Lower leg skin (tissue), 3 donors: ENCODE measurements around the gene BCL2L13.

Experiments used
- CTCF ChIP-seq, 3 donors: fragments of 450-650 bp; IDR thresholded peaks; one replicate each; pipeline ENCODE4 v1.5.1; 2016; ENCODE audit warnings: antibody characterized with exemption in 3 of 3, mild to moderate bottlenecking in 3 of 3, moderate library complexity in 2 of 3
- POLR2A ChIP-seq, 2 donors: fragments of 450-650 bp; IDR thresholded peaks; one replicate each; pipeline ENCODE4 v1.6.1; 2016 to 2017; ENCODE audit warnings: antibody characterized with exemption in 2 of 2, mild to moderate bottlenecking in 1 of 2, moderate library complexity in 1 of 2

GRCh38 chr22:17777005-17777716 is 138.6 kb downstream of the BCL2L13 start:
- TF ChIP-seq CTCF (IDR thresholded peaks at IDR 0.05) (no peak), POLR2A (IDR thresholded peaks at IDR 0.05) (no peak)
